Body of pancreas (tissue), 4 donors: ENCODE data around the gene CD48.

Experiments used
- POLR2A ChIP-seq, 3 donors: fragments of 450-650 bp; IDR thresholded peaks; one replicate each; pipeline ENCODE4 v1.6.1; 2016; ENCODE audit warnings: antibody characterized with exemption in 3 of 3, mild to moderate bottlenecking in 2 of 3
- TF ChIP-seq, protein P1 (sequence below), 7 experiments: fragments of 450-650 bp in 4 of 7; fragments of 200-600 bp in 3 of 7; sonication (generic) in 3 of 7; IDR thresholded peaks; one replicate each; pipeline ENCODE4 v1.5.1; 2016 to 2019; ENCODE audit warnings: antibody characterized with exemption in 7 of 7

DNA sequence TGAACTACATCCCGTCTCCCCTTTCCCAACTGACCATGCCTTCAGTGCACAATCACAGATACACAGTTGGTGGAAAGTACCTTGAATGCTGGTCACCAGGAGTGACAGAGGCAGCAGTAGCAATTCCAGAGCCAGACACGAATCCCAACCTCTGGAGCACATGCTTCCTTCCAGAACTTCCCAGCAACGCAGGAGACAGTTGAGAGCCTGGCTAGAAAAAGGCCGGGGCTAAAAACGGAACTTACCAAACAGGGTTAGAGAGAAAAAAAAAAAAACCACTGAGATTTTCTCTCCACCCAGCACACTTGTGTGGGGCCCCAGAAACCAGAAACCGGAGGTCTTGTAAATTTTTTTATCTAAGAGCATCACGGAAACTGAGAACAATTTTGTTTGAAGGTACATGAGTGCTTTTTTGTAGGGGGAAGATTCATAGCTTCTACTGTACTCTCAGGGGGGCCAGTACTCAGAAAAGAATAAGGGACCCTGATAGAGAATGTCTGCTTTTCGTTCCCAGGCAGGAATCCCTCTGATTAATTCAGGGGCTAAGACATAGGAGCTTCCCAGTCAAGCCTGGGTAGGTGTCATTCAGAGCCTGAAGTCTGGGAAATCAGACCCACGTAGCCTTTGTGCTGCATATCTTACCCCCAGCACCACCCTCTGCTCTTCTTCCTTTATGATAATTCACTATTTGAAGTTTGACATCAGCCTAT lies at the start of gene CD48:
- TF ChIP-seq, protein P1, sequence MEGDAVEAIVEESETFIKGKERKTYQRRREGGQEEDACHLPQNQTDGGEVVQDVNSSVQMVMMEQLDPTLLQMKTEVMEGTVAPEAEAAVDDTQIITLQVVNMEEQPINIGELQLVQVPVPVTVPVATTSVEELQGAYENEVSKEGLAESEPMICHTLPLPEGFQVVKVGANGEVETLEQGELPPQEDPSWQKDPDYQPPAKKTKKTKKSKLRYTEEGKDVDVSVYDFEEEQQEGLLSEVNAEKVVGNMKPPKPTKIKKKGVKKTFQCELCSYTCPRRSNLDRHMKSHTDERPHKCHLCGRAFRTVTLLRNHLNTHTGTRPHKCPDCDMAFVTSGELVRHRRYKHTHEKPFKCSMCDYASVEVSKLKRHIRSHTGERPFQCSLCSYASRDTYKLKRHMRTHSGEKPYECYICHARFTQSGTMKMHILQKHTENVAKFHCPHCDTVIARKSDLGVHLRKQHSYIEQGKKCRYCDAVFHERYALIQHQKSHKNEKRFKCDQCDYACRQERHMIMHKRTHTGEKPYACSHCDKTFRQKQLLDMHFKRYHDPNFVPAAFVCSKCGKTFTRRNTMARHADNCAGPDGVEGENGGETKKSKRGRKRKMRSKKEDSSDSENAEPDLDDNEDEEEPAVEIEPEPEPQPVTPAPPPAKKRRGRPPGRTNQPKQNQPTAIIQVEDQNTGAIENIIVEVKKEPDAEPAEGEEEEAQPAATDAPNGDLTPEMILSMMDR (IDR thresholded peaks at IDR 0.05) = no peak
- TF ChIP-seq POLR2A (IDR thresholded peaks at IDR 0.05) = no peak
